ENCODE data around the gene TRIM46. TPM values are rescaled to one million over a fixed set of nuclear protein-coding genes. Genes with fewer than 3 reads are reported as not detected.

The TRIM46 gene
- total and polyA plus RNA-seq, 9 of the 15 experiments (the other 6 are each of a cell fraction or from before 2014, with no cell fraction given): 0.05 to 0.60 (median 0.16) TPM; not detected in 3

DNA sequence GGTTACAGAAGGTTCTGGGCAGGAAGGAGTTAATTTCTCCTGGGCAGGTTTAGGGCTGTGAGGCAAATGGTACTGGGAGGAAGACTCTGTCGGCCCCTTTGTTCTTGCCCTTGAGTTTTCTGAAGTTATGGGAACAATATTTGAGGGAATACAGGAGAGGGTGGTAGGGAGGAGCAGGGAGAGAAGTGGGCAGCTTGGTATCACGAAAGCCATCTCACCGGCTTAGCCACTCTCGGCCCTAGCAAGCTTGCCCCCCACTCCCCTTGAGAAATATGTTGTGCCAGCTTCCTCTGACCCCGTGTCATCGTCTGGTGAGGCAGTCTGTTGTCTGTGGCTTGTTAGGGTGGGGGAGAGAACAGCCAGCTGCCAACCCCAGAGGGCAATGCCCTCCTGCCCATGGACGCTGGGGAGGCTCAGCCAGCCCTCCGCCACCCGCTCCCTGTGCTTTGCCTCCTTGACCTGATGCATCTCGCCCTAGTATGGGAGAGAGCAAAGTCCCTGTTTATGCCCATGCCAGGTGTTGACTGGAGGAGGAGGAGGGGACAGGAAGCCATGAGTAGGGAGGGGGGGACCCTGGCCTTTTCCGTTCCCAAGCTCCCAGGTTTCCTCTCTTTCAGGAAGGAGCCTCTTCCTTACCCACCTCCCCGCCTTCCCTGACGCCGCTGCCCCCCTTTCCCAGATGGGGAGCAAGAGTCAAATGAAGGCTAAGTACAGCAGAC is 44.7 kb upstream of the TRIM46 start (continued):
- TF ChIP-seq, protein P1, sequence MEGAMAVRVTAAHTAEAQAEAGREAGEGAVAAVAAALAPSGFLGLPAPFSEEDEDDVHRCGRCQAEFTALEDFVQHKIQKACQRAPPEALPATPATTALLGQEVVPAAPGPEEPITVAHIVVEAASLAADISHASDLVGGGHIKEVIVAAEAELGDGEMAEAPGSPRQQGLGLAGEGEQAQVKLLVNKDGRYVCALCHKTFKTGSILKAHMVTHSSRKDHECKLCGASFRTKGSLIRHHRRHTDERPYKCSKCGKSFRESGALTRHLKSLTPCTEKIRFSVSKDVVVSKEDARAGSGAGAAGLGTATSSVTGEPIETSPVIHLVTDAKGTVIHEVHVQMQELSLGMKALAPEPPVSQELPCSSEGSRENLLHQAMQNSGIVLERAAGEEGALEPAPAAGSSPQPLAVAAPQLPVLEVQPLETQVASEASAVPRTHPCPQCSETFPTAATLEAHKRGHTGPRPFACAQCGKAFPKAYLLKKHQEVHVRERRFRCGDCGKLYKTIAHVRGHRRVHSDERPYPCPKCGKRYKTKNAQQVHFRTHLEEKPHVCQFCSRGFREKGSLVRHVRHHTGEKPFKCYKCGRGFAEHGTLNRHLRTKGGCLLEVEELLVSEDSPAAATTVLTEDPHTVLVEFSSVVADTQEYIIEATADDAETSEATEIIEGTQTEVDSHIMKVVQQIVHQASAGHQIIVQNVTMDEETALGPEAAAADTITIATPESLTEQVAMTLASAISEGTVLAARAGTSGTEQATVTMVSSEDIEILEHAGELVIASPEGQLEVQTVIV (CRISPR knock-in tag; IDR thresholded peaks at IDR 0.05; ENCODE audit: borderline replicate concordance): no peak
- TF ChIP-seq KLF16 (IDR thresholded peaks at IDR 0.05) (no peak), TRIM24 (IDR thresholded peaks at IDR 0.05) (no peak), ELF2 (CRISPR knock-in tag; IDR thresholded peaks at IDR 0.05) (no peak), STAT5B (CRISPR knock-in tag; IDR thresholded peaks at IDR 0.05) (no peak), SMARCB1 (IDR thresholded peaks at IDR 0.05; ENCODE audit: insufficient read length, low read depth) (no peak)

DNA sequence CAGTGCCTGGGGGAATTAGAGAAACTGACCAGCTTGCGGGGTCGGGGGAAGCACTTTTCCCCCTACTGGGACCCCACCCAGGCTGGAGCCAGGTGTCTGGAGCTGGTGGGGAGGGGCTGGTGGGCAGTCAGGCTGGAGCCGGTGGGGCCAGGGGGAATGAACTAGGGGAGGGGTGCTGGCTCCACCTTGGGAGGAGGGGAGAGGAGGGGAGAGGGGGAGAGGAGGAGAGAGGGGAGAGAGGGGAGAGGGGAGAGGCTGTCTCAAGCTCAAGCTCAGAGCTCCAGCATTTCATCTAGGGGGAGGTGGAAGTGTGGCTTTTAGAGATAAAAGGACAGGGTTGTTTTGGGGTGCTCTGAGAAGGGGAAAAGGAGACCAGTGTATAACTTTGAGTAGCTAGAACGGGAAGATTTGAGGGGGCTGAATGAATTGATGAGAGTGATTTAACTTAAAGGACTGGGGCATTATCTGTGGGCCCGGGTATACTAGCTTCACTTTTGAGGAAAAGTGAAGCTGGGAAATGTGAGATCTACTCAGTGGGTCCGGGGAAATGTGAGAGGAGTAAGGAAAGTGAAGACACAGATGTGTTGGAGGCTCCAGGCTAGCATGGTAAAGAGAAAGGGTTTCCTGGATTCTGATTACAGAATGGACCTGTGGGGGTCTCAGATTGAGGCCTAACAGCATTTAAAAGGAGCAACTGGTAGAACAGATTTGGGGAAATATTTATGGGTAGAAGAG is 43.2 kb upstream of the TRIM46 start:
- no peaks in the 10 kb centered on the region for H3K9me1 ChIP-seq (ENCODE audit: control insufficient read depth, insufficient read depth, low read length)
- 26% methylated on average over 4 of the region's 6 CpGs for WGBS (ENCODE audit: insufficient coverage, low coverage, missing lambda C conversion rate)
- H3K36me3 ChIP-seq (ENCODE audit: control insufficient read depth, insufficient read depth, low read length): peaks cover 21% of the 10 kb centered on the region
- in situ Hi-C loops (cut with MboI): no loop called here
- H3K27ac ChIP-seq (ENCODE audit: extremely low read depth, low read depth, low read length): peak overlapping the region; percentile 29; the same call in 1 of the 3 replicates
- no peaks in the 10 kb centered on the region for H3K27me3 ChIP-seq (ENCODE audit: control insufficient read depth in 2 of 2, insufficient read depth in 2 of 2, low read length in 2 of 2)
- ChIA-PET CTCF (ENCODE audit: low intra/inter-chr PET ratio) (no interaction called here), POLR2A (interaction anchor here (0.5 to 1.0 kb wide), 4 partner anchors 8 to 36 kb away, joined by 3 to 5 read pairs (median 4); no protein-coding TSS in a partner anchor)
- H3K79me2 ChIP-seq (ENCODE audit: control insufficient read depth, insufficient read depth, low read length): peaks cover 11% of the 10 kb centered on the region
- no TSS peak for BruUV-seq (replicated peaks)
- H3K9ac ChIP-seq (ENCODE audit: insufficient read depth in 1 of 2, low read depth in 2 of 2, low read length in 2 of 2): peak overlapping the region; percentile 4 to 86; a peak in 3 of 4 replicates
- intact Hi-C loops (cut with micrococcal nuclease): no loop called here
- no peak overlapping the region for H3K4me3 ChIP-seq
- peaks cover 57 to 70% of the 10 kb centered on the region in 2 experiments for H3K4me1 ChIP-seq (replicated peaks in 1 of 2; ENCODE audit: control insufficient read depth in 2 of 2, insufficient read depth in 2 of 2, low read length in 2 of 2)
- H2AFZ ChIP-seq (ENCODE audit: low read depth, low read length): peak overlapping the region; percentile 20; the same call in 1 of the 2 replicates
- no peak for FAIRE-seq
- no peaks in the 10 kb centered on the region for H4K20me1 ChIP-seq (replicated peaks; ENCODE audit: control insufficient read depth, insufficient read depth, low read length)
- 0 out of 2 replicates have a peak overlapping the region, but pooled peaks have one; percentile 16 for H3K4me2 ChIP-seq (ENCODE audit: insufficient read depth, low read length)
- peak in 2 of 4 experiments; percentile 1 to 57 for DNase-seq (ENCODE audit: extremely low read depth in 1 of 4, low spot score in 3 of 4)
- no peaks in the 10 kb centered on the region for H3K9me3 ChIP-seq (replicated peaks; ENCODE audit: control insufficient read depth, insufficient read depth, low read depth, low read length)
- no peak for ATAC-seq
- TF ChIP-seq, protein P2, sequence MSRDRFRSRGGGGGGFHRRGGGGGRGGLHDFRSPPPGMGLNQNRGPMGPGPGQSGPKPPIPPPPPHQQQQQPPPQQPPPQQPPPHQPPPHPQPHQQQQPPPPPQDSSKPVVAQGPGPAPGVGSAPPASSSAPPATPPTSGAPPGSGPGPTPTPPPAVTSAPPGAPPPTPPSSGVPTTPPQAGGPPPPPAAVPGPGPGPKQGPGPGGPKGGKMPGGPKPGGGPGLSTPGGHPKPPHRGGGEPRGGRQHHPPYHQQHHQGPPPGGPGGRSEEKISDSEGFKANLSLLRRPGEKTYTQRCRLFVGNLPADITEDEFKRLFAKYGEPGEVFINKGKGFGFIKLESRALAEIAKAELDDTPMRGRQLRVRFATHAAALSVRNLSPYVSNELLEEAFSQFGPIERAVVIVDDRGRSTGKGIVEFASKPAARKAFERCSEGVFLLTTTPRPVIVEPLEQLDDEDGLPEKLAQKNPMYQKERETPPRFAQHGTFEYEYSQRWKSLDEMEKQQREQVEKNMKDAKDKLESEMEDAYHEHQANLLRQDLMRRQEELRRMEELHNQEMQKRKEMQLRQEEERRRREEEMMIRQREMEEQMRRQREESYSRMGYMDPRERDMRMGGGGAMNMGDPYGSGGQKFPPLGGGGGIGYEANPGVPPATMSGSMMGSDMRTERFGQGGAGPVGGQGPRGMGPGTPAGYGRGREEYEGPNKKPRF (IDR thresholded peaks at IDR 0.05; ENCODE audit: low read depth, low read length): no peak
- no peak for TF ChIP-seq RFX7 (CRISPR knock-in tag; IDR thresholded peaks at IDR 0.05)
- no peak for TF ChIP-seq NR2F6 (CRISPR knock-in tag; IDR thresholded peaks at IDR 0.05)
- no peak for TF ChIP-seq BCL6 (CRISPR knock-in tag; IDR thresholded peaks at IDR 0.05)
- peak; percentile 38; the same call in 1 of the 2 replicates for TF ChIP-seq ZBTB7A (IDR thresholded peaks at IDR 0.05; ENCODE audit: borderline replicate concordance, control insufficient read depth, low read depth, low read length)
- TF ChIP-seq DPF2 (IDR thresholded peaks at IDR 0.05): peak; percentile 41; the same call in 1 of the 2 replicates
- TF ChIP-seq ZC3H11A (IDR thresholded peaks at IDR 0.05; ENCODE audit: low read depth, low read length): no peak
- peak; percentile 70 for TF ChIP-seq ARID1B (IDR thresholded peaks at IDR 0.05)
- TF ChIP-seq C11orf30 (IDR thresholded peaks at IDR 0.05; ENCODE audit: low read depth): no peak
- TF ChIP-seq ZNF830 (CRISPR knock-in tag; IDR thresholded peaks at IDR 0.05): no peak
